Ammon's horn (tissue), 1 donor: ENCODE measurements around the gene PKNOX2.

Experiments used
- DNase-seq: peaks from one replicate; pipeline ENCODE4 v3.0.0-alpha.2; 2016; ENCODE audit warnings: low spot score

Gene PKNOX2

GRCh38 chr11:125154378-125155099 lies 10.0 kb upstream of the PKNOX2 start:
- DNase-seq = no peak

- DNase-seq = no peak
Observed at GRCh38 chr11:125155100-125155444, 9.5 kb upstream of the PKNOX2 start.

GRCh38 chr11:125155767-125156166 lies 8.8 kb upstream of the PKNOX2 start:
- no peak for DNase-seq

GRCh38 chr11:125156346-125157117 lies 8.0 kb upstream of the PKNOX2 start:
- no peak for DNase-seq

- no peak for DNase-seq
Observed at GRCh38 chr11:125157118-125157733, 7.3 kb upstream of the PKNOX2 start.

GRCh38 chr11:125157953-125158680 lies 6.4 kb upstream of the PKNOX2 start:
- no peak for DNase-seq

- DNase-seq = no peak
Observed at GRCh38 chr11:125162743-125163142, 1.8 kb upstream of the PKNOX2 start.

- no peak for DNase-seq
Observed at GRCh38 chr11:125163431-125164063, 1.0 kb upstream of the PKNOX2 start.

- no peak for DNase-seq
Observed at GRCh38 chr11:125164091-125164421, 495 bp upstream of the PKNOX2 start.

- DNase-seq = no peak
Observed at GRCh38 chr11:125165111-125165842, 726 bp downstream of the PKNOX2 start.

- no peak for DNase-seq
Observed at GRCh38 chr11:125165843-125166763, 1.6 kb downstream of the PKNOX2 start.

GRCh38 chr11:125166764-125167291 lies 2.3 kb downstream of the PKNOX2 start:
- DNase-seq = no peak

- DNase-seq = no peak
Observed at GRCh38 chr11:125167292-125167953, 2.9 kb downstream of the PKNOX2 start.

- no peak for DNase-seq
Observed at GRCh38 chr11:125167954-125168835, 3.6 kb downstream of the PKNOX2 start.

- DNase-seq = no peak
Observed at GRCh38 chr11:125168918-125169456, 4.4 kb downstream of the PKNOX2 start.

- DNase-seq = no peak
Observed at GRCh38 chr11:125170001-125170509, 5.5 kb downstream of the PKNOX2 start.

GRCh38 chr11:125170510-125171031 lies 6.0 kb downstream of the PKNOX2 start:
- DNase-seq = no peak

GRCh38 chr11:125171974-125172373 lies 7.4 kb downstream of the PKNOX2 start:
- no peak for DNase-seq
